RKO (cell line): ENCODE data around the gene HECTD2.
A peak's percentile ranks its signal among the peaks of the same experiment; 100 is the strongest.
"Not testable (repeated sequence)": the region's sequence is repeated elsewhere in the genome, so short reads cannot be mapped to it uniquely, and the experiment has no call there.

ENCODE experiments used
- DNase-seq: peaks from one replicate; pipeline ENCODE4 v3.0.0-alpha.2; 2016; ENCODE audit warnings: low spot score

HECTD2 gene, protein sequence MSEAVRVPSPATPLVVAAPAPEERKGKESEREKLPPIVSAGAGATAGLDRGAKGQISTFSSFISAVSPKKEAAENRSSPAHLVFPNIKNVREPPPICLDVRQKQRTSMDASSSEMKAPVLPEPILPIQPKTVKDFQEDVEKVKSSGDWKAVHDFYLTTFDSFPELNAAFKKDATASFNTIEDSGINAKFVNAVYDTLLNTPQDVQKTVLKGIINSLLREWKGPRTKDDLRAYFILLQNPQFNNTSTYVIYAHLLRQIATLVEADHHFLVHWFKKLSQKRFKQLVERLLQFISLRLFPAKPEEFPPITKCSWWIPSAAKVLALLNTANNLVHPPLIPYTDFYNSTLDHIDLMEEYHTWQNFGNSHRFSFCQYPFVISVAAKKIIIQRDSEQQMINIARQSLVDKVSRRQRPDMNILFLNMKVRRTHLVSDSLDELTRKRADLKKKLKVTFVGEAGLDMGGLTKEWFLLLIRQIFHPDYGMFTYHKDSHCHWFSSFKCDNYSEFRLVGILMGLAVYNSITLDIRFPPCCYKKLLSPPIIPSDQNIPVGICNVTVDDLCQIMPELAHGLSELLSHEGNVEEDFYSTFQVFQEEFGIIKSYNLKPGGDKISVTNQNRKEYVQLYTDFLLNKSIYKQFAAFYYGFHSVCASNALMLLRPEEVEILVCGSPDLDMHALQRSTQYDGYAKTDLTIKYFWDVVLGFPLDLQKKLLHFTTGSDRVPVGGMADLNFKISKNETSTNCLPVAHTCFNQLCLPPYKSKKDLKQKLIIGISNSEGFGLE

DNA sequence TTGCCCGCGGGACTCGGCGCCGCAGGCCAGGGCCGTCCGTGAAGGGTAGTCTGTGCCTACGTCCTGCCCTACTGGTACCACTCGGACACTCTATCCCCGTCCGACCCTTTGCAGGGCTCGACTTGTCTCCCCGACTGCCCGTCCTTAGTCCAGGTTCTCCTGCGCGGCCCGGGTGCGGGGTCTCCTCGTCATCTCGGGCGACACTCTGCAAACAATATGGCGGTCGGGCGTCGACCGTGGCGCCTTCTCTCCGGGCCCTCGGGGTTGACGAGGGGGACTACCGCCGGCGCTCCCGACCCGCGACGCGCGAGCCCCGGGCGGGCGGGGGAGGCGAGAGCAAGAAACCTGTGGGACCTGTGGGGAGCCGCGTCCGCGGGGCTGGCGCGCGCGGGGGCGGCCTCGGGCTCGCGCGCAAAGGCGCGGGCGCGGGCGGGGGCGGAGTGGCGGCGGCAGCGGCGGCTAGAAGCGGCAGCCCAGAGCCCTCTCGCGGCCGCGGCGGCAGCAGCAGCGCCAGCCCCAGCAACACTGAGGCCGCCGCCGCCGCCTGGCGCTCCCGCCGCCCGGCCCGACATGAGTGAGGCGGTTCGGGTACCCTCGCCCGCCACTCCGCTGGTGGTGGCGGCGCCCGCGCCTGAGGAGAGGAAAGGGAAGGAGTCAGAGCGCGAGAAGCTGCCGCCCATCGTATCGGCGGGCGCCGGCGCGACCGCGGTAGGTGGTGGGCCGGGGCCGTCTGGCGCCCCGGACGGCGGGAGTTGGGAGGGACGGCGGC, at the start of gene HECTD2:
Gene HECTD2 (plus strand): TSS at position 476 of the 769 bp plus-strand sequence. CDS start 95 bp downstream, at position 571.
- peak; percentile 81 for DNase-seq

DNA sequence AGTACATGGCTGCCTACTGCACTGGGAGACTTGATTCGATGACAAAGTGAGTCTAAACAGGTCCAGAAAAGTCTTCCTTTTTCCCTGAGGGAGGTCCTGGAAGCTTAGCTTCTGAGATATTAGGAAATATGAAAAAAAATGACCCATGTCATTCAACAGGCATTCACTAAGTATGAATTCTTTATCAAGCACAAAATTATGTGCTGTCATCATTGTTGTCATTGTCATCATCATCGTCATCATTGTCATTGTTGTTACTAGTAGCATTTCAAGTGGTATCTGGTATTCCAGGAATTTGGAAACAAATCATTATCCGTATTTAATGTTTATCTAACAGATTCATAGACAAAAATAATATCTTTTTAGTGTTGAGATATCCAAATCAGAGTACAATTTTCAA, 49.7 kb upstream of the HECTD2 start:
- no peak for DNase-seq

DNA sequence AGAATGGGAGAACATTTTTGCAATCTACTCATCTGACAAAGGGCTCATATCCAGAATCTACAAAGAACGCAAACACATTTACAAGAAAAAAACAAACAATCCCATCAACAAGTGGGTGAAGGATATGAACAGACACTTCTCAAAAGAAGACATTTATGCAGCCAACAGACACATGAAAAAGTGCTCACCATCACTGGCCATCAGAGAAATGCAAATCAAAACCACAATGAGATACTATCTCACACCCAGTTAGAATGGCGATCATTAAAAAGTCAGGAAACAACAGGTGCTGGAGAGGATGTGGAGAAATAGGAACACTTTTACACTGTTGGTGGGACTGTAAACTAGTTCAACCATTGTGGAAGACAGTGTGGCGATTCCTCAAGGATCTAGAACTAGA, 44.6 kb upstream of the HECTD2 start:
- DNase-seq: not testable (repeated sequence)

DNA sequence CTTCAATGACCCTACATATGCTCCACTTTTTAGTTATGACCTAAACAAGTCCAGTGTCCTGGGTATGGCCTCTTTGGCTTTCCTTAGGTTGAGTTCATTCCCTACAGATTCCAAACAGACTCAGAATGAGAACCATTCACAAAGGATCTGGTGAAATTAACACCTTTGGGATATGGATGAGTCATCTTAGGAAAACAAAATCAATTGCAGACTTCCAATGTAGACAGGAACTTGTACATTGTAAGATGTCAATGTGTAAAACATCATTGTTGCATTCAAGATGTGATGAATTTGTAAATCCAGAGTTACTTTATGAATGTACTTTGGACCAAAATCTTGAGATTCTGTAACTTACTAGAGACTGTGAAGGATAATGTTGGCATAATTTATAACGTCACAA, 43.4 kb upstream of the HECTD2 start:
- DNase-seq: no peak

DNA sequence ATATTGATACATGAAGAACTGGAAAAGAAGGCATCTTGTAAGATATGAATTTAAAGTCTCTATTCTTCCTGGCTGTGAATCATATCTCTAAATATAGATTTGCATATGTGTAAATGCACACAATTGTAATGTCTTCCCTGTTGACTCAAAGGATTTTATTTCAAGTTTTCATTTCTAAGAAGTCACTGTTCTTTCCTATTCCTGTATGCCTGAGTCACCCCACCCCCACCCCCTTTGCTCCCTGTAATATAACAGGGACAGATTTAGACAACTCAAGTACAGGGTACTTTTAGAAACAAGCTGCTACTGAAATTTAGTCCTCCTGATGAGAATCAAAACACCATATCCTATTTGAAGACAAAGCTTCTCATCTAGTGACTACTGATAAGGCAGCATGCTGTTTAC, 43.0 kb upstream of the HECTD2 start:
- DNase-seq: no peak

DNA sequence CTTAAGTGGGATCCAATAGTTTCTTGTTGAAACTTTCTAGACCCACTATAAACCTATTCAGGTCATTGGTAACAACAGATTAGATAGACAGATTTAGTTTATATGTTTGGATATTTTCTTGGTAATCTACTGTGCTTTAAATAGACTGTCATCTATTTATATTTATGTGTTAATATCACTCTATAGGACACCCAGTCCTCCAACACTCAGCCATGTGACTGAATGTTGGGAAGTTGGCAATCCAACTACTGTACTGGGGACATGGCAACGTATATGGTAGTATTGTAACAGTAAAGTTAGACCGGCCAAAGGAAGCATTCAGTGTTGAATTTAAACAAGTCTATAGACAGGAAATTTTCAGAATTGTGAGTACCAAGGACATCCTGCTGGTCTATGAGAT, 42.6 kb upstream of the HECTD2 start:
- no peak for DNase-seq

DNA sequence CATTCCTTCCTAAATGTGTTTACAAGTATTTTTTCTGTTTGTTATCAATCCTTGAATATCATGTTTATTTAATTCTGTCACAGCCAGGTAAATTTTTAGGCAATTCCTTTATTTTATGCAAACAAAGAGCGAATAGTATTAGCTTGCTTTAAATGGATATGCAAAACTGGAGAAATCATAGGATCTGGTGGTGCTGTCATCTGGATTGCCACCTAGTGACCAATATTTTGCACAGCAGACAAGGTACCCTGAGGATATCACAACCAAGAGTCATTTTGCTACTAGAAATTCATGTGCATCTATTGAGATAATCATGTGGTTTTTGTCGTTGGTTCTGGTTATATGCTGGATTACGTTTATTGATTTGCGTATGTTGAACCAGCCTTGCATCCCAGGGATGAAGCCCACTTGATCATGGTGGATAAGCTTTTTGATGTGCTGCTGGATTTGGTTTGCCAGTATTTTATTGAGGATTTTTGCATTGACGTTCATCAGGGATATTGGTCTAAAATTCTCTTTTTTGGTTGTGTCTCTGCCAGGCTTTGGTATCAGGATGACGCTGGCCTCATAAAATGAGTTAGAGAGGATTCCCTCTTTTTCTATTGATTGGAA, 40.1 kb upstream of the HECTD2 start:
- DNase-seq: peak; percentile 57

DNA sequence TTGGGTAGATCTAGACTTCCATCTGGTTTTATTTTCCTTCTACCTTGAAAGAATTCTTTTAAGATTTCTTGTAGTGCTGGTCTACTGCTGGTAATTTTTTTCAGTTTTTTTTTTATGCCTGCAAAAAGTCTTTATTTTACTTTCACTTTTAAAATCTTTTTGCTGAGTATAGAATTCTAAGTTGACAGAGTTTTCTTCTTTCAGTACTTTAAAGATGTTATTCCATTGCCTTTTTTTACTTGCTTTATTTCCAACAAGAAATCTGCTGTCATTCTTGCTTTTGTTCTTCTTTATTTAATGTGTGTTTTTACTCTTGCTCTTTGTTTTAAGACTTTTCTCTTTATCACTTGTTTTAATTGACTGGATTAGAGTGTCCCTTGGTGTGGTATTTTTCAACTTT, 36.1 kb upstream of the HECTD2 start:
- DNase-seq: no peak

DNA sequence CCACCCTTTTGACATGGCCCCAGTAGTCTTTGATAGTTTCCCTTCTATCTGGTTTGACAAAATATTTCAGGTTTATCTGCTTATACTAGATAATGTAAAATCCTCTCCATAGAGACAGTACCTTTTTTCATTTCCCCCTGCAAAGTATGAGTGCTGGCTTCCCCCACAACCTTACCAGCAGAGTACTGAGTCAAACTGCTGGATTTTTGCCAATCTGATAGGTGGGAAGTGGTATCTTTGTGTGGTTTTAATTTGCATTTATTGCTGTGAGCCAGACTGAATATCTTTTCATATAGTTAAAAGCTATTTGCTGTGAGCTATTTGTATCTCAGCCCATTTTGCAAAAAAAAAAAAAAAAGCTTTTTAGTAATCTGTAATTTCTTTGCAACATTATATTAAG, 32.1 kb upstream of the HECTD2 start:
- no peak for DNase-seq

DNA sequence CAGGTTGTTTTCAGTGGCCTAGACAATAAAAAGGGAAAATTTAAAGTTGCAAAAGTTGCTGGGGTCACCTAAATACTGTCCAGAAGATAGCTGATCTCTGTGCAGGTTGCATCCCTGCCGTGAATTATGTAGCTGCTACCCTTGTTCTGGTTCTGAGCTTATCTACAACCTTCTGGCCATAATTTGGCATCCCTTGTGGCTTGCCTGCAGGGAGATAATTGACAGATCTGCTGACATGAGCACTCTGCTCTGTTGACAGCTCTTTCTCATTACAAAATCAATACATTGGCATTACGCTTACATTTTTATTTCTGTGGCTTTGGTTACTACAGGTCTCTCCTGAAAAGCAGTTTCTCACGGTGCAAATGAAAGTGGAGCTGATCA, 29.3 kb upstream of the HECTD2 start:
- no peak for DNase-seq

DNA sequence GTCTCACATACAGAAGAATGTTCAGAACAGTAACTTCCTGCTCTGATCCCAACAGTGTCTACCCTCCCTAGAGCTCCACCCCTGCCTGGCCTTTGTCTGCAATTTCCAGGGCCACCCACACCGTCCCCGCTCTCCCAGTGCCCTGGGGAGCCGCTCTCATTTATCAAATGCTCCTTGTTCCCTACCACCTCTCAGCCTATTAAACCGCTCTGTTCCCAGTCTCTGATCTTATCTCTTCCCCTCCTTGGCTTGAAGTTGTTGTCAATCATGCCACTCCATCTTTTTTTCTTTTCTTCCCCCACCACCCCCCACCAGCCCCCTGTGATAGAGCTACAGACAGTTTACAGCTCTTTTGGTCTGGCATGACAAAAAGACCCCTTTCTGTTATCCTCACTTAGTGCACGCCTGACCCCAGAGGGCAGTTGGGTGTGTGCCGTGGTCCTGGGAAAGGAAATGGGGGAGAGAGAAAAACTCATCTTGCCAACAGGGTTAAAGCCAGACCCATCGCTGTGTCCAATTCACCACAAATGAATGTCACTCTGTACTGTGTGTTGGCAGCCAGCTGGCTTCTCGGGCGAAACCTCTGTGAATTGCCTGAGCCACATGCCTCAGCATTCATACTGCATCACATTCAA, 28.8 kb upstream of the HECTD2 start:
- DNase-seq: no peak

DNA sequence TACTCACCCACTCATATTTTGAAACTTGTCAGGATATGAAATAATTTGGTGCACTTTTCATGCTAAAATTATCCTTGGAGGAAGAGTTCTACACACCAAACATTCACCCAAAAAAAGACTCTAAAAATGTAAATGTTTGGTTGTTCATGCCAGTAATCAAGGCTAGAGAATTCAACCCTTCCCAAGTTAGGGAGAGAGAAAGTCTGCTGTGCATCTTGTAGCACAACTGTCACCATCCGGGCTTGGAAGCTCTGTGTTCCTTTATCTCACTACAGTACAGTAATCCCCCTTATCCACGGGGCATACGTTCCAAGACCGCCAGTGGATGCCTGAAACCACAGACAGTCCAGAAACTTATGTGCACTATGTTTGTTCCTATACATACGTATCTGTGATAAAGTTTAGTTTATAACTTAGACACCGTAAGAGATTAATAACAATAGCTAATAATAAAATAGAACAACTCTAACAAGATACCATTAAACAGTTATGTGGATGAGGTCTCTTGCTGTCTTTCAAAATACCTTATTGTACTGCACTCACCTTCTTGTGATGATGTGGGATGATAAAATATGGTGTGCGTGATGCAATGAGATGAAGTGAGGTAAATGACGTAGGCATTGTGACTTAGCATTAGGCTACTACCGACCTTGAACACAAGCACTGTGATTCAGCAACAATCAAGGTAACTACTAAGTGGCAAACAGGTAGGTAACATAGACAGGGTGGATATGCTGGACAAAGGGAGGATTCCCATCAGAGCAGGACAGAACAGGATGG, 24.6 kb upstream of the HECTD2 start:
- DNase-seq: no peak

DNA sequence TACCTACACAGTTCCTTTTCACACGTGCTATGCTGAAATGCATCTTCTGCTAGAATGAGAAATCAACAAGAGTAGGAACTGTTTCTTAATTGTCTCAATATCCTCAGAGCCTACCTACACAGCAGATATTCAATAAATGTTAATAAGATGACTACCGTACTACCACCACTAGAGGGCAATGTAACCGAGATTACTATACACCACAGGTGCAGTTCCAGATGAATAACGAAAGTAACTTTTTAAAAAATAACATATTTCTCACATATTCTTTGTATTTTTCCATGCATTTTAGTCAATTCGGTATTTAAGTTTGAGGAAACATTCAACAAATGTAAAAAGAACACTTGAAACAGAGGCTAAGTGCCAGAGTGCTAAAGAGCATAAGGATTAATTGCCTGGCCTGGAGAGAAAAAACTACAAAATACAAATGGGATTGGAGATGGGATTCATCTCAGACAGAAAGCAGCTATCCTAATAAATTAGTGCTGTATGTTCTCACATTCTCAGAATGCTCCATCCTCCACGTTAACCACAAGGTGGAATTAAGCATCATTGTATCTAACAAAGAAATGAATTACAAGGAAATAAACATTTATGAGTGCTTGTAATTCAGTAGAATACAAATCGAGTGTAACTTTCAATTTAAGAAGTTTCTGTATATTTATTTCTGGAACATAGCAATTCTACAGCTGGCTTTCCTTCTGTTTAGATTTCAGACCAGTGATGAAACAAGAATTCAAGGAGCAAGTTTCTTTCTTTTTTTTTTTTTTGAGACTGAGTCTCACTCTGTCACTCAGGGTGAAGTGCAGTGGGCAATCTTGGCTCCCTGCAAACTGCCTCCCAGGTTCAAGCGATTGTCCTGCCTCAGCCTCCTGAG, 20.3 kb upstream of the HECTD2 start:
- peak; percentile 74 for DNase-seq

DNA sequence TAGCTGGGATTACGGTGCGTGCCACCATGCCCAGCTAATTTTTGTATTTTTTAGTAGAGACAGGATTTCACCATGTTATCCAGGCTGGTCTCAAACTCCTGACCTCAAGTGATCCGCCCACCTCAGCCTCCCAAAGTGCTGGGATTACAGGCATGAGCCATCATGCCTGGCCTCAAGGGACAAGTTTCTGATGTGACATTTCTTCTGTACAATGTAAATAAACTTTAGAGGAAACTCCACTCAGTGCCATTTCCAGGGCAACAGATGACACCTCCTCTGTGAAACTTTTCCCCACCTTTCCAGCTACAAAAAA, 19.7 kb upstream of the HECTD2 start:
- DNase-seq: not testable (repeated sequence)

DNA sequence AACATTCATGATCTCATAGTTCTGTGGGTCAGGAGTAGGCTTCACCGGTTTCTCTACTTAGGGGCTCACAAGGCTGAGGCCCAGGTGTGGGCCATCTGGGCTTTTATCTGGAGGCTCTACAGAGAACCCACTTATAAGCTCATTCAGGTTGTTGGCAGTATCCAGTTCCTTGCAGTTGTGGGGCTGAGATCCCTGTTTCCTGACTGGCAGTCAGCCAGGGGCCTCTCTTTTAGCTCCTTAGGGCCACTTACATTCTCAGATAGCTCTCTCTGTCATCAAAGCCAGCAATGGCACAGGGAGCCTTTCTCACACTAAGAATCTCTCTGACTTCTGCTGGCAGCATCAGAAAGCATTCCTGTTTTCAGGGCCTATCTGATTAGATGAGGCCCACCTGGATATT, 18.2 kb upstream of the HECTD2 start:
- no peak for DNase-seq

DNA sequence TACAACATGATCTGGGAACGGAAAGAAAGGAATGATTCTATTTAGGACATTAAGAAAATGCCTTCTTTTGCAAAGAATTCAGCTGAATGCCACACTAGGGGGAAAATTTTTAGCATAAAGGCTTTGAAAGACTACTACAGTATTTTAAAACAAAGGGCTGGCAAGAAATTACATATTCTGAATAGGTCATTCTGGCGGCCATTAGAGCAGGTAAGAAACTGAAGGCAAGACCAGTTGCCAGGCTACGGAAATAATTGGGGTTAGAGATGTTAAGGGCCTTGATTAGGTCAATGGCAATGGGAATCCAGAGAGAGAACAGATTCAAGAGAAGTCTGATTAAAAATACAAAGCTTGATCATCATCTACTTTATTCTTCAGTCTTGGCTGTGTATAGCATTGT, 3.8 kb upstream of the HECTD2 start:
- no peak for DNase-seq

DNA sequence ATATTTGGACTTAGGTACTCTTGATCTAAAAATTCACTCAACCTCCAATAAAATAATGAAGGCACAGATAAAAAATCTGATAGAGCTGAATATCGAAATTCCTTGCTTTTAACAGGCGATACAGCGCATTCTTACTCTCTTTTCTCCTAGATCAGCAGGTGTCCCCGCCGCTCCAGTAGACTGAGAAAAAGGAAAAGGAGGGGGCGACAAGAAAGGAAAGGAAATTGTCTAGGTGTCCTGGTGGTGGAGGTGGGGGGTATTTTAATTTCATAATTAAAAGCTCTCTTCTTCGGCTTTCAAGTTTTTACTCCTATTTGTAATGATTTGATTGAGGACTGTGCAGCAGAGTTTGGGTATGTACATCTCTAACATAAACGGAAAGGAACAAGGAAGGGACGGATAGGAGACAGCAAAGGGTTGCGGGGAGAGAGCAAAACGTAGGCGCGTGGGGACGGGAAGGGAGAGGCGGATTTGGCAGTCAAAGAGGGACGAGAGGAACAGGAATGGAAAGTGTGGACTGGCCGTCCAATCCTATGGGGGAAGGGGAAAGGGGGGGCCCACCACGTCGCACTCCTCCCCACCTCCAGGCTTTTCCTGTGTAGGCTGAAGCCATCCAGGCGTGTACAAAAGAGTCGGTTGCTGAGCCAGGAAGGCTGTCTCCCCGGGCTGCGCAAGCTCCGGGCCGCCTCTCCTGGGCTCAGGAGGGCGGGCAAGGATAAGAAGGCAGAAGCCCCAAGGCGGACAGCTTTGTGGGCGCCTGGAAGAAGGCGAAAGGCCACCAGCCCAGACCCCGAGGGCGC, 875 bp upstream of the HECTD2 start:
- peak; percentile 90 for DNase-seq

DNA sequence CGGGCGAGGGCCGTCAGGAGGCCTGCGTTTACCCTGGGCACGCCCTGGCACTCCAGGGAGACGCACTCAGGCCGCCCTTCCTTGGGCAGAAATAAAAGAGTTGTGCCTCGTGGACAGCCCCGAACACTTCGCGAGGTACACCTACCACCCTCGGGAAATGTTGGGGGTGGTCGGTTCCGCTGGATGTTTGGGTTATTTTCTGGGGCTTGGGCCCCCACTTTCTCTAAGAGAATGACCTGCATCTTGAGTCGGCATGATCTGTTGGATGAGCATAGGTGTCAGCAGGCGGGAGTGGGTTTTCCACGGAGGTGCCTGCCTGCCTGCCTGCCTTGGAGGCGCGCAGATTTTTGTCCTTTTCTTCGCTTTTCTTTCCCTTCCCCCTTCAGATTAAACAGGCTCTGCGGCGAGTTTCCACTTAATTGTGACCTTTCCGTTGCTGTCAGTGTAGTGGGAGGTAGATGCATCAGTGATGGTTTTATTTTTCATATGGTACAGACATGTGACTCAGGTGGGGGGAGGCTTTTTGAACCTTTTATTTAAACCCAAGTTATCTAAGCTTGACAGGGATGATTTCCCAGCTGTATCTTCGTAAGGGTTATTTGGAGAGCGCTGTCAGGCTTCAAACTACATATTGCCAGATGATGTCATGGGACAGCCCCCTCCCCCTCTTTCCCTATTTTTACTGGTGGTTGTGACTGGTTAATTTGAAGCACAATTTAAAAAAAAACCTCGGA, 661 bp downstream of the HECTD2 start:
- peak; percentile 48 for DNase-seq

DNA sequence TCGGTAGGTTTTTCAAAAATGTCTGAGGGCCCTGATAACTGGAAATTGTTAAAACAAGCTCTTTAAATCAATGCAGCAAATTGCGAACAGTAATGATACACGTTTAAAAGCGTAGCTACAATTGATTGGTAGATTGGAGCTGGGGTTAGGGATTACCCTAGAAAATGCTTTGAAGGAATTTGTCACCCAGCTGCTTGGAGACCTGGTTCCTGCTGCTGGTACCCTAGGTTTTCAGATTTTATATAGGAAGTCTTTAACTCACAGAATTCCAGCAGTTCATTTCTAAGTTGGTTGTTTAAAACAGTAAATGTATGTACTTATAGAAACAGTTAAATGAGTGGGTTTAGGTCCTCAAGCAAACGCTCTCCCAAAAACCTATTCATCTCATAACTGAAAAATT, 1.5 kb downstream of the HECTD2 start:
- DNase-seq: no peak
